SK-N-SH (cell line): ENCODE results near the gene ADGRG3. TPM values are rescaled to one million over a fixed set of nuclear protein-coding genes. Genes with fewer than 3 reads are reported as not detected.

ENCODE experiments used
- CTCF ChIA-PET: fragments of 300-600, 350-600 bp; formaldehyde crosslinking; extraction: SDS; loops from one replicate; lab custom pipeline; 2021; lab: Yijun Ruan, JAX
- POLR2A ChIA-PET: fragments of 350-600 bp; sonication (Branson Sonifier 250); formaldehyde crosslinking; extraction: SDS; loops from one replicate; lab custom pipeline; 2020; ENCODE audit warnings: antibody characterized with exemption, inconsistent platforms; lab: Yijun Ruan, JAX
- DNase-seq: peaks from one replicate; pipeline ENCODE4 v3.0.0; 2012
- H2AFZ ChIP-seq: fragments of 200-600 bp; sonication (generic); 2 replicates; pipeline ENCODE4 v1.8.1; 2016; ENCODE audit warnings: antibody characterized with exemption, mild to moderate bottlenecking, low read depth
- H3F3A ChIP-seq: fragments of 200-600 bp; sonication (generic); replicated peaks from 2 replicates; pipeline ENCODE3; 2016; ENCODE audit warnings: antibody characterized with exemption, mild to moderate bottlenecking; ENCODE audit not compliant: insufficient read depth
- H3K27ac ChIP-seq, 2 experiments: fragments of 200-500 bp in 1 of 2; fragments of 200-600 bp in 1 of 2; sonication (Bioruptor generic) in 1 of 2; sonication (generic), shearing (Covaris generic) in 1 of 2; 2 replicates each; pipeline versions ENCODE4 v1.5.1 to v1.6.1; 2014 to 2016; ENCODE audit warnings: low read depth in 2 of 2, inconsistent platforms in 1 of 2, low read length in 1 of 2, mild to moderate bottlenecking in 1 of 2, mixed read lengths in 1 of 2
- H3K27me3 ChIP-seq: fragments of 200-600 bp; sonication (generic), shearing (Covaris generic); 2 replicates; pipeline ENCODE4 v1.6.1; 2016; ENCODE audit warnings: mixed run types; ENCODE audit not compliant: insufficient read depth
- H3K36me3 ChIP-seq, 2 experiments: fragments of 200-500 bp in 1 of 2; fragments of 200-600 bp in 1 of 2; sonication (Bioruptor generic) in 1 of 2; sonication (generic) in 1 of 2; replicated peaks in 1 of 2; 2 replicates each; pipeline versions ENCODE3 to v1.5.1; 2014 to 2016; ENCODE audit warnings: low read length in 1 of 2, mild to moderate bottlenecking in 1 of 2; ENCODE audit not compliant: insufficient read depth in 2 of 2, control insufficient read depth in 1 of 2
- H3K4me1 ChIP-seq, 2 experiments: fragments of 200-500 bp in 1 of 2; fragments of 200-600 bp in 1 of 2; sonication (Bioruptor generic) in 1 of 2; sonication (generic), shearing (Covaris generic) in 1 of 2; 2 replicates each; pipeline versions ENCODE4 v1.5.1 to v1.6.1; 2014 to 2016; ENCODE audit warnings: low read depth in 1 of 2, low read length in 1 of 2, mixed run types in 1 of 2; ENCODE audit not compliant: insufficient read depth in 2 of 2, control insufficient read depth in 1 of 2
- H3K4me2 ChIP-seq: fragments of 200-600 bp; sonication (generic), shearing (Covaris generic); 2 replicates; pipeline ENCODE4 v1.6.1; 2017; ENCODE audit warnings: mixed run types
- H3K4me3 ChIP-seq, 2 experiments: fragments of 200-500 bp in 1 of 2; fragments of 200-600 bp in 1 of 2; sonication (Bioruptor generic) in 1 of 2; sonication (generic), shearing (Covaris generic) in 1 of 2; 2 replicates each; pipeline versions ENCODE4 v1.5.1 to v1.8.1; 2014 to 2016; ENCODE audit warnings: low read depth in 2 of 2, inconsistent platforms in 1 of 2, low read length in 1 of 2, mild to moderate bottlenecking in 1 of 2, mixed read lengths in 1 of 2, moderate library complexity in 1 of 2
- H3K79me2 ChIP-seq: fragments of 200-600 bp; sonication (generic); 2 replicates; pipeline ENCODE4 v1.8.1; 2017; ENCODE audit warnings: mild to moderate bottlenecking; ENCODE audit not compliant: insufficient read depth
- H3K9ac ChIP-seq: fragments of 200-600 bp; sonication (generic); 2 replicates; pipeline ENCODE4 v1.6.1; 2017; ENCODE audit warnings: mixed run types
- H3K9me2 ChIP-seq: fragments of 200-600 bp; sonication (generic); 2 replicates; pipeline ENCODE4 v1.6.1; 2017; ENCODE audit warnings: mixed run types
- H3K9me3 ChIP-seq: fragments of 200-600 bp; sonication (generic); 2 replicates; pipeline ENCODE4 v1.6.1; 2017; ENCODE audit warnings: mixed run types, mild to moderate bottlenecking, moderate library complexity
- H4K20me1 ChIP-seq: fragments of 200-600 bp; sonication (generic); 2 replicates; pipeline ENCODE4 v1.6.1; 2017; ENCODE audit warnings: mild to moderate bottlenecking, mixed run types; ENCODE audit not compliant: insufficient read depth
- CHD2 ChIP-seq: fragments of 150-350 bp; IDR thresholded peaks from 2 replicates; pipeline ENCODE4 v1.6.1; 2018; ENCODE audit warnings: low read length; ENCODE audit not compliant: partially characterized antibody
- ELF1 ChIP-seq: IDR thresholded peaks from 2 replicates; pipeline ENCODE4 v1.4.0; 2012
- EP300 ChIP-seq, 2 experiments: IDR thresholded peaks; 2 replicates each; pipeline versions ENCODE4 v1.4.0 to v1.6.1; 2012; ENCODE audit warnings: borderline replicate concordance in 1 of 2, low read depth in 1 of 2, low read length in 1 of 2
- EZH2phosphoT487 ChIP-seq: fragments of 200-600 bp; sonication (generic); IDR thresholded peaks from 2 replicates; pipeline ENCODE4 v1.6.1; 2017; ENCODE audit warnings: low read depth, mixed run types, mild to moderate bottlenecking, antibody characterized with exemption, moderate library complexity, borderline replicate concordance
- FOSL2 ChIP-seq: IDR thresholded peaks from 2 replicates; pipeline ENCODE4 v1.4.0; 2012; ENCODE audit warnings: low read depth, mild to moderate bottlenecking, moderate library complexity, borderline replicate concordance
- NRF1 ChIP-seq: IDR thresholded peaks from 2 replicates; pipeline ENCODE4 v1.6.1; 2012; ENCODE audit warnings: low read depth, mild to moderate bottlenecking, low read length
- POLR2AphosphoS5 ChIP-seq: IDR thresholded peaks from 2 replicates; pipeline ENCODE4 v1.6.1; 2012; ENCODE audit warnings: low read depth, low read length
- RAD21 ChIP-seq: IDR thresholded peaks from 2 replicates; pipeline ENCODE4 v1.6.1; 2012; ENCODE audit warnings: mild to moderate bottlenecking, low read length
- RCOR1 ChIP-seq: fragments of 150-350 bp; IDR thresholded peaks from 2 replicates; pipeline ENCODE4 v1.6.1; 2017; ENCODE audit warnings: antibody characterized with exemption, low read length
- RFX5 ChIP-seq: IDR thresholded peaks from 2 replicates; pipeline ENCODE4 v1.6.1; 2012; ENCODE audit warnings: mild to moderate bottlenecking, improper control_type of control experiment, low read length
- SIN3A ChIP-seq: IDR thresholded peaks from 2 replicates; pipeline ENCODE4 v1.6.1; 2012; ENCODE audit warnings: low read depth, mild to moderate bottlenecking, low read length, moderate library complexity, borderline replicate concordance
- SMC3 ChIP-seq: IDR thresholded peaks from 2 replicates; pipeline ENCODE4 v1.6.1; 2012; ENCODE audit warnings: low read depth, low read length, improper control_type of control experiment
- TEAD4 ChIP-seq: IDR thresholded peaks from 2 replicates; pipeline ENCODE4 v1.4.0; 2012; ENCODE audit warnings: mild to moderate bottlenecking, borderline replicate concordance; ENCODE audit not compliant: insufficient read depth
- USF2 ChIP-seq: fragments of 150-350 bp; IDR thresholded peaks from 2 replicates; pipeline ENCODE4 v1.6.1; 2017; ENCODE audit warnings: antibody characterized with exemption, low read length, low read depth, borderline replicate concordance
- YY1 ChIP-seq: IDR thresholded peaks from 2 replicates; pipeline ENCODE4 v1.4.0; 2012; ENCODE audit warnings: low read depth, mild to moderate bottlenecking
- ZBTB33 ChIP-seq: IDR thresholded peaks from 2 replicates; pipeline ENCODE4 v1.4.0; 2012; ENCODE audit warnings: low read depth, borderline replicate concordance
- WGBS: methylation state at CpG from one replicate; pipeline ENCODE4 v1.1.6; 2017; ENCODE audit warnings: low lambda C conversion rate; 5-methylcytosine and 5-hydroxymethylcytosine counted together
- polyA plus RNA-seq, 3 experiments: library from polyadenylated mRNA; depleted of rRNA; stranded (reverse); fragments of >200 nt; gene quantifications; 2 replicates each; pipeline ENCODE4 v1.2.3, GENCODE V29; 2012
- TF ChIP-seq, protein P1 (sequence below): fragments of 150-350 bp; IDR thresholded peaks from 2 replicates; pipeline ENCODE4 v1.6.1; 2016; ENCODE audit warnings: mild to moderate bottlenecking, low read depth, low read length
- TF ChIP-seq, protein P2 (sequence below): IDR thresholded peaks from 2 replicates; pipeline ENCODE4 v1.6.1; 2012; ENCODE audit warnings: mild to moderate bottlenecking, low read depth, low read length, moderate library complexity

The ADGRG3 gene
- polyA plus RNA-seq, 1 of the 3 experiments (the other 2 are of a cell fraction), result not detected

GRCh38 chr16:57629516-57630406, 38.3 kb upstream of the ADGRG3 start:
- Histone ChIP-seq H3K36me3 (no peaks in the 10 kb centered on the region), H4K20me1 (no peaks in the 10 kb centered on the region), H3K4me3 (no peak overlapping the region), H3K27me3 (no peaks in the 10 kb centered on the region), H3K9me2 (no peaks in the 10 kb centered on the region), H3F3A (peaks cover 6% of the 10 kb centered on the region), H3K79me2 (no peaks in the 10 kb centered on the region), H2AFZ (no peak overlapping the region), H3K4me2 (peak overlapping the region; percentile 86; the same call in 1 of the 2 replicates), H3K4me1 (peaks cover 24 to 33% of the 10 kb centered on the region in 2 experiments; a peak in 3 of 4 replicates), H3K27ac (no peak overlapping the region), H3K9ac (no peak overlapping the region), H3K9me3 (no peaks in the 10 kb centered on the region)
- CTCF ChIA-PET, result interaction anchor here (0.8 to 2.2 kb wide), 2 partner anchors 19 to 39 kb away, joined by 4 to 6 read pairs; no protein-coding TSS in a partner anchor
- DNase-seq, result no peak
- no peak for TF ChIP-seq SMC3
- no peak for TF ChIP-seq EP300 (IDR thresholded peaks at IDR 0.05; ENCODE audit: borderline replicate concordance in 1 of 2, low read depth in 1 of 2, low read length in 1 of 2)
- TF ChIP-seq, protein P1, sequence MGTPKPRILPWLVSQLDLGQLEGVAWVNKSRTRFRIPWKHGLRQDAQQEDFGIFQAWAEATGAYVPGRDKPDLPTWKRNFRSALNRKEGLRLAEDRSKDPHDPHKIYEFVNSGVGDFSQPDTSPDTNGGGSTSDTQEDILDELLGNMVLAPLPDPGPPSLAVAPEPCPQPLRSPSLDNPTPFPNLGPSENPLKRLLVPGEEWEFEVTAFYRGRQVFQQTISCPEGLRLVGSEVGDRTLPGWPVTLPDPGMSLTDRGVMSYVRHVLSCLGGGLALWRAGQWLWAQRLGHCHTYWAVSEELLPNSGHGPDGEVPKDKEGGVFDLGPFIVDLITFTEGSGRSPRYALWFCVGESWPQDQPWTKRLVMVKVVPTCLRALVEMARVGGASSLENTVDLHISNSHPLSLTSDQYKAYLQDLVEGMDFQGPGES, result no peak
- TF ChIP-seq ZBTB33, result no peak
- TF ChIP-seq FOSL2, result no peak
- no peak for TF ChIP-seq RCOR1
- TF ChIP-seq POLR2AphosphoS5, result no peak
- TF ChIP-seq YY1, result no peak
- no peak for TF ChIP-seq RAD21
- no peak for TF ChIP-seq TEAD4
- no peak for TF ChIP-seq EZH2phosphoT487
- no peak for TF ChIP-seq USF2
- no peak for TF ChIP-seq RFX5
- TF ChIP-seq, protein P2, sequence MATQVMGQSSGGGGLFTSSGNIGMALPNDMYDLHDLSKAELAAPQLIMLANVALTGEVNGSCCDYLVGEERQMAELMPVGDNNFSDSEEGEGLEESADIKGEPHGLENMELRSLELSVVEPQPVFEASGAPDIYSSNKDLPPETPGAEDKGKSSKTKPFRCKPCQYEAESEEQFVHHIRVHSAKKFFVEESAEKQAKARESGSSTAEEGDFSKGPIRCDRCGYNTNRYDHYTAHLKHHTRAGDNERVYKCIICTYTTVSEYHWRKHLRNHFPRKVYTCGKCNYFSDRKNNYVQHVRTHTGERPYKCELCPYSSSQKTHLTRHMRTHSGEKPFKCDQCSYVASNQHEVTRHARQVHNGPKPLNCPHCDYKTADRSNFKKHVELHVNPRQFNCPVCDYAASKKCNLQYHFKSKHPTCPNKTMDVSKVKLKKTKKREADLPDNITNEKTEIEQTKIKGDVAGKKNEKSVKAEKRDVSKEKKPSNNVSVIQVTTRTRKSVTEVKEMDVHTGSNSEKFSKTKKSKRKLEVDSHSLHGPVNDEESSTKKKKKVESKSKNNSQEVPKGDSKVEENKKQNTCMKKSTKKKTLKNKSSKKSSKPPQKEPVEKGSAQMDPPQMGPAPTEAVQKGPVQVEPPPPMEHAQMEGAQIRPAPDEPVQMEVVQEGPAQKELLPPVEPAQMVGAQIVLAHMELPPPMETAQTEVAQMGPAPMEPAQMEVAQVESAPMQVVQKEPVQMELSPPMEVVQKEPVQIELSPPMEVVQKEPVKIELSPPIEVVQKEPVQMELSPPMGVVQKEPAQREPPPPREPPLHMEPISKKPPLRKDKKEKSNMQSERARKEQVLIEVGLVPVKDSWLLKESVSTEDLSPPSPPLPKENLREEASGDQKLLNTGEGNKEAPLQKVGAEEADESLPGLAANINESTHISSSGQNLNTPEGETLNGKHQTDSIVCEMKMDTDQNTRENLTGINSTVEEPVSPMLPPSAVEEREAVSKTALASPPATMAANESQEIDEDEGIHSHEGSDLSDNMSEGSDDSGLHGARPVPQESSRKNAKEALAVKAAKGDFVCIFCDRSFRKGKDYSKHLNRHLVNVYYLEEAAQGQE, result no peak
- no peak for TF ChIP-seq CHD2
- no peak for TF ChIP-seq NRF1
- no peak for TF ChIP-seq ELF1
- TF ChIP-seq SIN3A, result no peak
- 84% methylated on average over 19 of the region's 22 CpGs for WGBS
- POLR2A ChIA-PET, result no interaction called here
